HG03442 (cell line): ENCODE results near the gene RBM28.
"Not testable (repeated sequence)": the region's sequence is repeated elsewhere in the genome, so short reads cannot be mapped to it uniquely, and the experiment has no call there.

ENCODE experiments used
- ATAC-seq: cut with Tn5 transposase; IDR thresholded peaks from one replicate; pipeline ENCODE4 v1.9.1; 2021; ENCODE audit warnings: mild to moderate bottlenecking, moderate library complexity; ENCODE audit not compliant: unreplicated experiment

The RBM28 gene

GRCh38 chr7:128299109-128299607 lies 44.5 kb downstream of the RBM28 start:
- no peak for ATAC-seq

- not testable (repeated sequence) for ATAC-seq
Measured at GRCh38 chr7:128298004-128298403, 45.7 kb downstream of the RBM28 start.

GRCh38 chr7:128287556-128287955 lies 56.2 kb downstream of the RBM28 start:
- ATAC-seq: no peak

GRCh38 chr7:128284102-128284501 lies 59.6 kb downstream of the RBM28 start:
- no peak for ATAC-seq

- no peak for ATAC-seq
Measured at GRCh38 chr7:128281605-128282380, 61.9 kb downstream of the RBM28 start.

GRCh38 chr7:128280451-128280850 lies 63.3 kb downstream of the RBM28 start:
- not testable (repeated sequence) for ATAC-seq

- no peak for ATAC-seq
Measured at GRCh38 chr7:128279124-128279713, 64.5 kb downstream of the RBM28 start.

GRCh38 chr7:128278366-128278765 lies 65.3 kb downstream of the RBM28 start:
- no peak for ATAC-seq

- no peak for ATAC-seq
Measured at GRCh38 chr7:128275681-128276080, 68.0 kb downstream of the RBM28 start.

GRCh38 chr7:128274884-128275603 lies 68.7 kb downstream of the RBM28 start:
- ATAC-seq: no peak

- no peak for ATAC-seq
Measured at GRCh38 chr7:128274246-128274883, 69.3 kb downstream of the RBM28 start.

- no peak for ATAC-seq
Measured at GRCh38 chr7:128271942-128272481, 71.7 kb downstream of the RBM28 start.

GRCh38 chr7:128271471-128271941 lies 72.2 kb downstream of the RBM28 start:
- no peak for ATAC-seq

GRCh38 chr7:128270826-128271272 lies 72.9 kb downstream of the RBM28 start:
- no peak for ATAC-seq

GRCh38 chr7:128268233-128268632 lies 75.5 kb downstream of the RBM28 start:
- no peak for ATAC-seq

- no peak for ATAC-seq
Measured at GRCh38 chr7:128267595-128267924, 76.1 kb downstream of the RBM28 start.

- no peak for ATAC-seq
Measured at GRCh38 chr7:128266883-128267594, 76.7 kb downstream of the RBM28 start.

- no peak for ATAC-seq
Measured at GRCh38 chr7:128266529-128266882, 77.2 kb downstream of the RBM28 start.

GRCh38 chr7:128265906-128266300 lies 77.8 kb downstream of the RBM28 start:
- ATAC-seq: no peak

- ATAC-seq: no peak
Measured at GRCh38 chr7:128265156-128265905, 78.4 kb downstream of the RBM28 start.
